ENCODE data around the gene TIGD7.
A peak's percentile ranks its signal among the peaks of the same experiment; 100 is the strongest.
"Not testable (repeated sequence)": the region's sequence is repeated elsewhere in the genome, so short reads cannot be mapped to it uniquely, and the experiment has no call there.

Gene TIGD7

DNA sequence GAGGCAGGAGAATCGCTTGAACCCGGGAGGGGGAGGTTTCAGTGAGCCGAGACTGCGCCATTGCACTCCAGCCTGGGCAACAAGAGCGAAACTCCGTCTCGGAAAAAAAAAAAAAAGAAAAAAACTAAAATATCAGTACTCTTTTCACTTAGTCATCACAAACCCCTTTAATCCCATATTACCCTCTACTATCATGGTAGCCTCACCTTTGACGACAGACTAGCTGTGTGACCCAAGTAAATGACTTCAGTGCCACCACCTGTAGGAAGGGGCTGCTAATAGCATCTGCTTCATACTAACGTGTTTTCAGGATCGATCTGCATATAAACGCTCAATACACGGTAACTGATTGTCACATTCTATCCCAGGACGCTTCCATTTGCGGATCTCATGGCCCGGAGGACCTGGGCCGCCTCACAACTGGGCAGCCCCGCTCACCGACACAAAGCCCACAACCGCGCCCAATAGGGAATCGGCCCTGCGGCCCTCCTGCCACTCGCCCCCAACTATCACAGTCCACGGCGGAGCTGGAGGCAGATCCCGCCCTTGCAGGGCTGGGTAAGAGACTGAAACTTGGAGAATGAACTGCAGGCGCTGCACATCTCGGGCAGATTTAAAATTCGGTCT lies 23.0 kb downstream of the TIGD7 start:
- DNase-seq = no peak

GRCh38 chr16:3281222-3281820 lies 23.9 kb downstream of the TIGD7 start:
- DNase-seq = no peak

GRCh38 chr16:3276679-3277078 lies 28.6 kb downstream of the TIGD7 start:
- DNase-seq = no peak

DNA sequence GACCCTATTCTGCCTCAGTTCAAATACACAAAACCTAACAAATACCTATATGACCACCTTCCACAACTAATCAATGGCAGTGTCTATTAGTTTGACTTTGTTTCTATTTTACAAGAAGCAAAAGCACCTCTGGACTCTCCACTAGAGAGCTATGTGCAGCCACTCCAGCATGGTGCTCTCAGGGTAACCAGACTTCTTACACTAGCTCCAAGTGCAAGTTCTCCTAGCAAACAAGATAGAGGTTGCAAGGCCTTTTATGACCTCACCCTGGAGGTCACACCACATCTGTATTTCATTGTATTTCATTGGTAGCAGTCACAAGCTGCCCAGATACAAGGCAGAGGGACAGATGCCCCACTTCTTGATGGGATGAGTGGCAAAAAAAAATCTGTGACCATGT lies 30.3 kb downstream of the TIGD7 start:
- no peak for DNase-seq

DNA sequence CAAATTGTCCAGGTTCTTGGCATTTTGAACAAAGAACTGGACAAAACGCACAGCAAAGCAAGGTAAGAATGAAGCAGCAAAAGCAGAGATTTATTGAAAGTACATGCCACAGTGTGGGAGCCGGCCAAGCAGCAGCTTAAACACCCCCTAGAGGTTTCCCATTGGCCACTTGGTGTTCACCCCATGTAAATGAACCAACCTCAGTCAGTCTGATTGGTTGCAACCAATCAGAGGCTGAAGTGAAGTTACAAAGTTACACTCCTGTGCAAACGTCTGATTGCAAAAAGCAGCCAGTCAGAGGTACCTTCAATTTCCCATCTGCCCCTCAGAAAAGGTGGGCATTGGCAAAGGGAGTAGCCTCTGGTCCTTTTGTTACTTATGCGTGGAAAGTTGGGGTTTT lies 30.7 kb downstream of the TIGD7 start:
- DNase-seq = no peak

- DNase-seq = not testable (repeated sequence)
These were observed 33.9 kb downstream of the TIGD7 start for GRCh38 chr16:3271281-3271680.

- not testable (repeated sequence) for DNase-seq
These were observed 34.5 kb downstream of the TIGD7 start for GRCh38 chr16:3270718-3271117.

GRCh38 chr16:3268294-3268693 lies 36.9 kb downstream of the TIGD7 start:
- no peak for DNase-seq

DNA sequence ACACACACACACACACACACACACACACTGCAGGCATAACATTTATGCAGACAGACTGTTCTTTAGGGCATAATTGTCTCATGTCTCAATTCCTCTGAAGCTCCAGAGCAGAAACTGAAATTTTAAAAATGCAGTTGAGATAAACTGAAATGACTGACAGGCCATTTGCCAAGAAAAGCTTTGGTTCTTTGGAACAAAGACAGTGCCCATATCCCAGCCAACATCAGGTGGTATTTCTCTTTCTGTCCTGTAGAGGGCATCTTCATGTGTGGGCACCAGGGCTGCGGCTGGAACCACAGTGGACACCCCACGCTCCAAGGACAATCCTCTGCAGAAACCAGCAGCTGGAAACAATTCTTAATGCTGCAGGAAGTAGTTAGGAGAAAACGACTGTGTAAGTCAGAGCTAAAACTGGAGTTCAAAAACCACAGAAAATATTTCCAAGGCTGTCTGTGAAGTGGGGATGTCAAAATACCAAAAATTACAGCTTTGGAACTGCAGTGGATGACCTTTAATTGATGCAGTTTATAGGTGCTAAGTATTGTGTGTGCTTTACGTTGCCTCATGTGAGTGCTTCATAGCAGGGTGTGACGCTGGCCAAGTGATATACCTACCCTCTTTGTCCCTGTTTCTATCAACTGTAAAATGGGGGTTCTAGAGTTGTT lies 38.2 kb downstream of the TIGD7 start:
- no peak for DNase-seq

- peak; percentile 98 to 99 for DNase-seq
These were observed 40.8 kb downstream of the TIGD7 start for GRCh38 chr16:3264137-3265036.

DNA sequence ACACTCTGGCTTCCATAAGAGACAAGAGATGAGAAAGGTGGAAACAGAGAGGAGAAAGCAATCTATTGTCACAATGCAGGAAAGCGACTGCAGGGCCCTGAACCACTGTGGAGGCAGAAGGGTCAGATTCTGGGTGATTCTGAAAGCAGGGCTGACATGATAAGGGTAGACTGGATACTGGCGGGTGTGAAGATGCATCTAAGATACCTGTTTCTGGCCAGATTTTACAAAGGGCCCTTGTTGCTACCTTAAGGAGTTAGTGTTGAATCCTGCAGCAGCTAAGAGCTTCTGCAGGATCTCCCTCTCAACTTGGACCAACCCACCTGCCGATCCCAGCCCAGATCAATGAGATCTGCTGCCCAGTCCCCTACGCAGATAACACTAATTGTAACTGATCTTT lies 42.7 kb downstream of the TIGD7 start:
- no peak for DNase-seq

- no peak for DNase-seq
These were observed 45.4 kb downstream of the TIGD7 start for GRCh38 chr16:3259836-3260235.

GRCh38 chr16:3256866-3257465 lies 48.3 kb downstream of the TIGD7 start:
- DNase-seq = no peak

GRCh38 chr16:3256146-3256865 lies 48.9 kb downstream of the TIGD7 start, which contains the start of gene MEFV:
TSS of gene MEFV (minus strand) at chr16:3256633. CDS start at chr16:3256587, 46 bp downstream.
- no peak for DNase-seq

DNA sequence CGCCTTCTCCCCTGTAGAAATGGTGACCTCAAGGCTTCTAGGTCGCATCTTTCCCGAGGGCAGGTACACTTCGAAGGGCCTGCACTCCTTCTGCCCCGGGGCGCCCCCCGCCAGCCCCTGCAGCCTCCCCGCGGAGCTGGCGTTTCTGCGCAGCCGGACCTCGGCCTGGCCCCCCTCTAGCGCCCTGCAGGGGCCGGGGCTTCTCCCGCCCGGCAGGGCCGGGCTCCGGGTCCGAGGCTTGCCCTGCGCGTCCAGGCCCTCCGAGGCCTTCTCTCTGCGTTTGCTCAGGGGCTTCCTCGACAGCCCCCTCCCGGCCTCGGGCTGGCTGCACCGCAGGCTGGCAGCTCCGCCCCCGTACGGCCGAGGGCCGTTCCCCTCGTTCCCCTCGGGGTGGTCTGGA lies 50.9 kb downstream of the TIGD7 start:
- DNase-seq = no peak

- DNase-seq = no peak
These were observed 52.3 kb downstream of the TIGD7 start for GRCh38 chr16:3252967-3253366.

DNA sequence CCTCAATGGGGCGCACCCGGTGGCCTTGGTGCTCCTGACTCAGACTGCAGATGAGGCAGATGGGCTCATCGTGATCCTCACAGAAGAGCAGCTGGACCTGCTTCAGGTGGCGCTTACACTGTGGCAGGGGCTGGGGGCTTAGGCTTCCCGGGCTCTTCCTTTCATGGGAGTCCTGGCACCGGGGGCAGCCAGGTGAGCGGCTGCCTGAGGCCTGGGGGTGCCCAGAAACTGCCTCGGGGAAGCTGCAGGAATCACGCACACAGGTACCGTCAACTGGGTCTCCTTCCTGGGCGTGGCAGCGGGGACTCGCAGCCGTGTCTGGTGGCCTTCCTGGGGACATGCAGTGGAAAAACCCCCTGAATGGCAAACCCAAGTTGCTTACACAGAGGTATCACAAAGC lies 55.8 kb downstream of the TIGD7 start:
- no peak for DNase-seq

DNA sequence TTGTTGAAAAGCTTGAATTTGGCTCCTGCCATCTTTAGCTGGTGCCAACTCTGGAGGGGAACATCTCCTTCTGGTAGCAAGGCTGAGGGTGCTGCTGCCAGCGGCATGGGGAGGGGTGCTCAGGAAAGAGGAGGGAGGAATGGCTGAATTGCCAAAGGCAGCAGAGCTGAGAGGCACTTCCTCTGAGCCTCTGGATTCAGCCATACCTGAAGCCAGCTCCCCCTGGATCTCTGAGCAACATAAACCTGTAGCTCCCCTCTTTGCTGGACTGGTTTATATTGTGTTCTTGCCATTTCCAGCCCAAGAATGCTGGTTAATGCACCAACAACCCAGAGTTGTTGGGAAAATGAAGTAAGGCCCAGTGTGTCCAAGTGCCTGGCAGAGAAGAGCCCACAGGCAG lies 56.2 kb downstream of the TIGD7 start:
- DNase-seq = no peak
